Naive thymus-derived CD4-positive, alpha-beta T cell (primary cell): ENCODE data around the gene SLC4A7. TPM values are rescaled to one million over a fixed set of nuclear protein-coding genes. Genes with fewer than 3 reads are reported as not detected.
A peak's percentile ranks its signal among the peaks of the same experiment; 100 is the strongest.

Experiments used
- ATAC-seq: fragments of 150-1000 bp; cut with Tn5 transposase; 2 replicates; pipeline ENCODE4 v1.10.0; 2021; ENCODE audit warnings: mild to moderate bottlenecking, moderate library complexity
- CTCF ChIA-PET: fragments of 350-600 bp; sonication (Branson Sonifier 250); formaldehyde crosslinking; loops from one replicate; lab custom pipeline; 2021; ENCODE audit warnings: antibody characterized with exemption; lab: Charles Lee
- POLR2A ChIA-PET: fragments of 350-600 bp; sonication (Branson Sonifier 250); formaldehyde crosslinking; loops from one replicate; lab custom pipeline; 2021; ENCODE audit warnings: antibody characterized with exemption, inconsistent platforms; lab: Charles Lee
- DNase-seq, 9 donors: peaks; one replicate each; pipeline versions ENCODE4 v3.0.0 to v3.0.0-alpha.2; 2020 to 2022; ENCODE audit warnings: mixed read lengths in 1 of 9
- H3K27ac ChIP-seq: one replicate; pipeline ENCODE4 v1.7.0; 2013; ENCODE audit warnings: mild to moderate bottlenecking, low read depth, low read length, moderate library complexity
- H3K27me3 ChIP-seq, 2 donors: one replicate each; pipeline ENCODE4 v1.7.0; 2013; ENCODE audit warnings: low read length in 2 of 2, mild to moderate bottlenecking in 2 of 2, moderate library complexity in 2 of 2; ENCODE audit not compliant: control insufficient read depth in 2 of 2, insufficient read depth in 2 of 2
- H3K36me3 ChIP-seq, 3 experiments: 1 replicate in 2 of 3; 2 replicates in 1 of 3; pipeline ENCODE4 v1.7.0; 2013; ENCODE audit warnings: low read length in 3 of 3, mild to moderate bottlenecking in 3 of 3, moderate library complexity in 1 of 3; ENCODE audit not compliant: insufficient read depth in 3 of 3, control insufficient read depth in 2 of 3
- H3K4me1 ChIP-seq, 2 donors: one replicate each; pipeline ENCODE4 v1.7.0; 2013; ENCODE audit warnings: low read length in 2 of 2, mild to moderate bottlenecking in 2 of 2, moderate library complexity in 1 of 2; ENCODE audit not compliant: control insufficient read depth in 2 of 2, insufficient read depth in 2 of 2
- H3K4me3 ChIP-seq: 2 replicates; pipeline ENCODE4 v1.7.0; 2013; ENCODE audit warnings: mild to moderate bottlenecking, low read length
- H3K9me3 ChIP-seq, 3 experiments: 1 replicate in 2 of 3; 2 replicates in 1 of 3; pipeline ENCODE4 v1.7.0; 2013; ENCODE audit warnings: low read length in 3 of 3; ENCODE audit not compliant: control insufficient read depth in 2 of 3
- H3K27ac Mint-ChIP-seq, 9 donors: one replicate each; pipeline ENCODE4 v1.8.0; 2020 to 2022; ENCODE audit warnings: mixed read lengths in 9 of 9, mild to moderate bottlenecking in 8 of 9, moderate library complexity in 5 of 9, inconsistent platforms in 2 of 9
- H3K27me3 Mint-ChIP-seq, 5 donors: one replicate each; pipeline ENCODE4 v1.8.0; 2021 to 2022; ENCODE audit warnings: mixed read lengths in 5 of 5, mild to moderate bottlenecking in 1 of 5
- H3K36me3 Mint-ChIP-seq, 5 donors: one replicate each; pipeline ENCODE4 v1.8.0; 2020 to 2022; ENCODE audit warnings: mixed read lengths in 5 of 5, mild to moderate bottlenecking in 3 of 5, inconsistent platforms in 1 of 5
- H3K4me1 Mint-ChIP-seq, 7 donors: one replicate each; pipeline ENCODE4 v1.8.0; 2020 to 2022; ENCODE audit warnings: mixed read lengths in 7 of 7, mild to moderate bottlenecking in 3 of 7, inconsistent platforms in 1 of 7
- H3K4me3 Mint-ChIP-seq, 10 donors: one replicate each; pipeline ENCODE4 v1.8.0; 2020 to 2022; ENCODE audit warnings: mild to moderate bottlenecking in 10 of 10, mixed read lengths in 10 of 10, moderate library complexity in 6 of 10, inconsistent platforms in 2 of 10
- H3K9me3 Mint-ChIP-seq, 11 donors: one replicate each; pipeline ENCODE4 v1.8.0; 2020 to 2022; ENCODE audit warnings: mixed read lengths in 11 of 11, mild to moderate bottlenecking in 4 of 11, inconsistent platforms in 1 of 11, moderate library complexity in 1 of 11
- intact Hi-C, 2 donors: fragments of 100-400 bp; cut with micrococcal nuclease; formaldehyde crosslinking; loops; one replicate each; pipeline ENCODE4 v1.15.1; 2023
- polyA plus RNA-seq, 2 donors: library from polyadenylated mRNA; unstranded; fragments of 300-500 nt; fragmentation: Illumina TruSeq; gene quantifications; one replicate each; pipeline ENCODE4 v1.2.3, GENCODE V29; 2021
- total RNA-seq, 6 experiments: library from RNA in 5 of 6; stranded (reverse) in 5 of 6; gene quantifications; 1 replicate in 5 of 6; 2 replicates in 1 of 6; pipeline ENCODE4 v1.2.3 and lab custom pipeline; 2021 to 2026

The SLC4A7 gene
- total and polyA plus RNA-seq, 7 experiments from 2014 or later: 9.3 to 69.1 (median 38.4) TPM

- ChIA-PET CTCF (no interaction called here), POLR2A (no interaction called here)
- H3K4me1 ChIP-seq: no peaks in the 10 kb centered on the region
- H3K4me3 ChIP-seq: no peak overlapping the region
- no peaks in the 10 kb centered on the region for H3K9me3 ChIP-seq
- peak; percentile 32 for ATAC-seq
- Mint-ChIP-seq H3K4me1 (peaks cover 0 to 6% (median 5%) of the 10 kb centered on the region in 7 donors), H3K27ac (no peak overlapping the region), H3K4me3 (no peak overlapping the region), H3K27me3 (no peaks in the 10 kb centered on the region), H3K36me3 (no peaks in the 10 kb centered on the region), H3K9me3 (no peaks in the 10 kb centered on the region)
- no peak overlapping the region for H3K27ac ChIP-seq
- intact Hi-C loops: no loop called here
- no peaks in the 10 kb centered on the region for H3K36me3 ChIP-seq
- DNase-seq: no peak
- no peaks in the 10 kb centered on the region for H3K27me3 ChIP-seq
Measured at GRCh38 chr3:27500035-27500434, 15.9 kb upstream of the SLC4A7 start.

GRCh38 chr3:27494784-27495183 lies 10.6 kb upstream of the SLC4A7 start:
- Mint-ChIP-seq H3K27me3 (no peaks in the 10 kb centered on the region), H3K4me1 (peaks cover 0 to 6% (median 5%) of the 10 kb centered on the region in 7 donors), H3K27ac (no peak overlapping the region), H3K36me3 (no peaks in the 10 kb centered on the region), H3K4me3 (no peak overlapping the region), H3K9me3 (no peaks in the 10 kb centered on the region)
- CTCF ChIA-PET: no interaction called here
- intact Hi-C loops: no loop called here
- H3K9me3 ChIP-seq: no peaks in the 10 kb centered on the region
- no peak overlapping the region for H3K4me3 ChIP-seq
- H3K4me1 ChIP-seq: no peaks in the 10 kb centered on the region
- no peak overlapping the region for H3K27ac ChIP-seq
- DNase-seq: no peak
- H3K36me3 ChIP-seq: no peaks in the 10 kb centered on the region
- POLR2A ChIA-PET: no interaction called here
- H3K27me3 ChIP-seq: no peaks in the 10 kb centered on the region
- ATAC-seq: no peak

DNA sequence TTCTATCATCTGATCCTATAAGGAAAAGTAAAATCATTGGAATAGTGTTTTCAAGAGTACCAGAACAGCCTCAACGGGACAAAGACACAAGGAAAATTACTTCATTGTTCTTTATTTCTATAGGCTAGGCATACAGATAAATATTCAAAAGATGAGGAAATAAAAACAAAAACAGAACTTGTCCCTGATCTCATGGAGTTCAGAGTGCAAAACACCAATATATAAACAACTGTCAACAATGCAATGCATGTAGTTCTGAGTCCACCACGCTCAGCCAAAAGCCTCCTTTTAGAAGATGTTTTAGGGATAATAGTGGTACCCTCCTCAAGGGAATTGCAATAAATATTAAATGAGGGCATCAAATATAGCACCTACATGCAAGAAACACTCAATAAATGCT lies 4.6 kb upstream of the SLC4A7 start:
- no peaks in the 10 kb centered on the region for H3K4me1 ChIP-seq
- H3K27ac Mint-ChIP-seq: no peak overlapping the region
- H3K9me3 Mint-ChIP-seq: no peaks in the 10 kb centered on the region
- ATAC-seq (no peak), DNase-seq (no peak)
- ChIA-PET CTCF (interaction anchor here (0.6 to 1.7 kb wide), 2 partner anchors 19 to 22 kb away, joined by 5 read pairs; no protein-coding TSS in a partner anchor), POLR2A (interaction anchor here (0.6 kb wide), 1 partner anchor 16 kb away, joined by 4 read pairs; no protein-coding TSS in a partner anchor)
- no peaks in the 10 kb centered on the region for H3K27me3 ChIP-seq
- no peaks in the 10 kb centered on the region for H3K36me3 Mint-ChIP-seq
- no peaks in the 10 kb centered on the region for H3K9me3 ChIP-seq
- no peak overlapping the region for H3K4me3 ChIP-seq
- H3K4me1 Mint-ChIP-seq: peaks cover 0 to 3% (median 0%) of the 10 kb centered on the region in 7 donors
- no peaks in the 10 kb centered on the region for H3K36me3 ChIP-seq
- no peak overlapping the region for H3K27ac ChIP-seq
- H3K27me3 Mint-ChIP-seq: no peaks in the 10 kb centered on the region
- intact Hi-C loops: loop anchor here in 1 of 2 donors (10.0 kb wide), 2 partner anchors 396 to 1824 kb away; partner anchors contain the start of gene TOP2B
- H3K4me3 Mint-ChIP-seq: no peak overlapping the region

GRCh38 chr3:27487383-27487782 lies 3.2 kb upstream of the SLC4A7 start:
- H3K36me3 Mint-ChIP-seq: peaks cover 0 to 4% (median 0%) of the 10 kb centered on the region in 5 donors
- intact Hi-C loops: loop anchor here in 1 of 2 donors (10.0 kb wide), 2 partner anchors 397 to 1823 kb away; partner anchors contain the start of gene TOP2B
- peaks cover 0 to 5% (median 0%) of the 10 kb centered on the region in 3 experiments for H3K36me3 ChIP-seq
- no peaks in the 10 kb centered on the region for H3K27me3 Mint-ChIP-seq
- H3K27ac ChIP-seq: no peak overlapping the region
- no peak for ATAC-seq
- H3K4me3 Mint-ChIP-seq: no peak overlapping the region
- ChIA-PET POLR2A (interaction anchor here (0.6 kb wide), 1 partner anchor 142 kb away, joined by 3 read pairs; no protein-coding TSS in a partner anchor), CTCF (interaction anchor here (0.8 kb wide), 1 partner anchor 202 kb away, joined by 8 read pairs; no protein-coding TSS in a partner anchor)
- no peaks in the 10 kb centered on the region for H3K4me1 ChIP-seq
- H3K4me3 ChIP-seq: no peak overlapping the region
- H3K27ac Mint-ChIP-seq: peak overlapping the region in 1 of 9 donors; percentile 17
- peaks cover 7 to 12% (median 10%) of the 10 kb centered on the region in 7 donors for H3K4me1 Mint-ChIP-seq
- no peaks in the 10 kb centered on the region for H3K9me3 ChIP-seq
- DNase-seq: no peak
- no peaks in the 10 kb centered on the region for H3K27me3 ChIP-seq
- H3K9me3 Mint-ChIP-seq: no peaks in the 10 kb centered on the region

DNA sequence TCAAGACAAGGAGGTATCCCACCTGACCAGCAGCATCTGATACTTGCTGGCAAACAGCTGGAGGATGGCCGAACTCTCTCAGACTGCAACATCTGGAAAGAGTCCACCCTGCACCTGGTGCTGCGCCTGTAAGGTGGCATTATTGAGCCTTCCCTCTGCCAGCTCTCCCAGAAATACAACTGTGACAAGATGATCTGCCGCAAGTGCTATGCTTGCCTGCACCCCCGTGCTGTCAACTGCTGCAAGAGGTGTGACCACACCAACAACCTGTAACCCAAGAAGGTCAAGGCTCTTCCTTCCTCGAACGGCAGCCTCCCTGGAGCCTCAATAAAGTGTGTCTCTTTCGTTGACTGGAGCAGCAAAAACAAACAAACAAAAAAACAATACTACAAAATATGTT lies 2.2 kb upstream of the SLC4A7 start:
- Histone ChIP-seq H3K4me3 (no peak overlapping the region), H3K27me3 (no peaks in the 10 kb centered on the region), H3K4me1 (peaks cover 8% of the 10 kb centered on the region in 2 donors), H3K9me3 (no peaks in the 10 kb centered on the region), H3K36me3 (peaks cover 0 to 5% (median 0%) of the 10 kb centered on the region in 3 experiments), H3K27ac (no peak overlapping the region)
- peak overlapping the region in 7 of 10 donors; percentile 4 to 75 (median 41) for H3K4me3 Mint-ChIP-seq
- H3K27ac Mint-ChIP-seq: peak overlapping the region in 2 of 9 donors; percentile 12 to 16
- DNase-seq: peak in 1 of 9 donors; percentile 8
- POLR2A ChIA-PET: interaction anchor here (0.6 kb wide), 1 partner anchor 76 kb away, joined by 4 read pairs; no protein-coding TSS in a partner anchor
- H3K9me3 Mint-ChIP-seq: no peaks in the 10 kb centered on the region
- intact Hi-C loops: loop anchor here in 1 of 2 donors (10.0 kb wide), 2 partner anchors 398 to 1822 kb away; partner anchors contain the start of gene TOP2B
- peaks cover 16 to 20% (median 18%) of the 10 kb centered on the region in 7 donors for H3K4me1 Mint-ChIP-seq
- no peak for ATAC-seq
- CTCF ChIA-PET: interaction anchor here (0.7 kb wide), 2 partner anchors 10 to 183 kb away, joined by 3 read pairs; no protein-coding TSS in a partner anchor
- H3K27me3 Mint-ChIP-seq: no peaks in the 10 kb centered on the region
- peaks cover 0 to 8% (median 0%) of the 10 kb centered on the region in 5 donors for H3K36me3 Mint-ChIP-seq

GRCh38 chr3:27485866-27486265 lies 1.7 kb upstream of the SLC4A7 start:
- Histone ChIP-seq H3K36me3 (peaks cover 0 to 5% (median 0%) of the 10 kb centered on the region in 3 experiments), H3K9me3 (no peaks in the 10 kb centered on the region), H3K27ac (no peak overlapping the region), H3K4me1 (peaks cover 13% of the 10 kb centered on the region in 2 donors), H3K4me3 (no peak overlapping the region), H3K27me3 (no peaks in the 10 kb centered on the region)
- Mint-ChIP-seq H3K4me3 (peak overlapping the region in 2 of 10 donors; percentile 56 to 75), H3K27me3 (no peaks in the 10 kb centered on the region), H3K27ac (no peak overlapping the region), H3K9me3 (no peaks in the 10 kb centered on the region), H3K36me3 (peaks cover 0 to 8% (median 0%) of the 10 kb centered on the region in 5 donors), H3K4me1 (peaks cover 20 to 25% (median 23%) of the 10 kb centered on the region in 7 donors)
- ChIA-PET CTCF (interaction anchor here (0.7 kb wide), 2 partner anchors 11 to 183 kb away, joined by 3 read pairs; no protein-coding TSS in a partner anchor), POLR2A (no interaction called here)
- ATAC-seq (no peak), DNase-seq (no peak)
- intact Hi-C loops: loop anchor here (2.0 to 10.0 kb wide), 9 partner anchors 49 to 1821 kb away; partner anchors contain the start of genes CMC1 (in 1 of the 2), EOMES (in 1 of the 2), NGLY1 (in 1 of the 2) and TOP2B (in 1 of the 2)
